GM19324 (cell line): Measurements from ENCODE around the gene MBOAT7.
"Not testable (repeated sequence)": the region's sequence is repeated elsewhere in the genome, so short reads cannot be mapped to it uniquely, and the experiment has no call there.

Experiments used
- ATAC-seq: cut with Tn5 transposase; IDR thresholded peaks from one replicate; pipeline ENCODE4 v1.9.1; 2021; ENCODE audit warnings: mild to moderate bottlenecking, moderate library complexity; ENCODE audit not compliant: unreplicated experiment, low FRiP score

MBOAT7 gene

DNA sequence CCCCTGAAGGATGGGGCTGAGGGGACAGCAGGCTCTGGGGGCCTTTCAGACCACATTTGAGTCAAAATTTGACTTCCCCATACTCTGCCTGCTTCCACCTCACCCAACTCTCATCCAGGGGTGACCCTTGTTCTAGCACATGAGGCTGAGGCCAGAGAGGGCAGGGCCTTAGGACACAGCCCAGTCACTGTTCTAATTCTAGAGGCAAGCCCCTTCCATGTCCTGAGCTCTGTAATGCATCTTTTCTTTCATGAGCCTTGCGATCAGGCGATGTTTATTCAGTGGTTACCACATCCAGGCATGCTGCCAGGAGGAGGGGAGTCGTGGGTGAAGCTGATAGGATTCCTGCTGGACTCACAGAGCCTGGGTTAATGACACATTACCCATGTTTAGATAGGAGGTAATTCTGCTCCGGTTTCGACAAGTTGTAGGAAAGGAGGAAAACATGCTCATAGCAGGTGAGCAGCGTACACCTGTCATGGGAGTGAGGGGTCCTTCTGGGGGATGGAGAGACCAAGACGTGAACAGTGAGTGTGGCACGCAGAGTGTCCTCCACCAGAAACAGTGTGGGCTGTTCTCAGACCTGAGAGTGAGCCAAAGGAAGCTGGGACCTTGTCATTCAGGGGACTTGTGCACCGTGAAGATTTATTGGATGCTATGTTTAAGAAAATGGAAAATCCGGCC lies 20.6 kb upstream of the MBOAT7 start:
- ATAC-seq = no peak

DNA sequence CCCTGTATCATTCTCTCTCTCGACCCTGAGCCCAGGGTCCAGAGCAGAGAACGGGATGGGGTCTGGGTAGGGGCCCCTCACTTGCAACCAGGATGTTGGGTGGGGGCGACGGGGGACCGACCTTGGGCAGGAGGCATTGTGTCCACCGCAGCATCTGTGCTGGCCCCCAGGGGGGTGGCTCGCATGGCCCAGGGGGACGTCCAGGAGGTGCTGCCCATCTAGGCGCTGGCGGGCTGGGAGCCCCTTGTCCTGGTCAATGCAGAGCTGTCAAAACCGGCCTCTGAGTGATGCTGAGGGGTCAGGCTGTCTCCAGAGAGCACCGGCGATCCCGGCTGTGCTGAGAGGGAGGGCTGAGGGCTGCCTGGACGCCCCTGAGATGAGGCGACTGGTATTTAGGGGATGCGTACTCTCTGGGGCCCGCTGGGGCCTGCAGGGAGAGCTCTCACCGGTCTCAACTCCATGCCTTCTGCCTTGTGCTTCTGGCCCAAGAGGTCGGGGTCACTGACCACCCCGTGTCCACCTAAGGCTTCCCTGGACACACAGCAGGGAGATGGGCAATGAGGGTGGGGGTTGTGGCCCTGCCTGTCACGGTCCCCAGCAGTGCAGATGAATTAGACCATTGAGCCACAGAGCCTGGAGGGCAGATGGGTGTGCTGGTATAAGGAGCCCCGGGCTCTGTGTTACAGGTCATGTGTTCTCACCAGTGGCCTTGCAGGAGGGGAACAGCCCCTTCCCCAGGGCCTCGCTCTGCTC lies 19.9 kb upstream of the MBOAT7 start:
- no peak for ATAC-seq

DNA sequence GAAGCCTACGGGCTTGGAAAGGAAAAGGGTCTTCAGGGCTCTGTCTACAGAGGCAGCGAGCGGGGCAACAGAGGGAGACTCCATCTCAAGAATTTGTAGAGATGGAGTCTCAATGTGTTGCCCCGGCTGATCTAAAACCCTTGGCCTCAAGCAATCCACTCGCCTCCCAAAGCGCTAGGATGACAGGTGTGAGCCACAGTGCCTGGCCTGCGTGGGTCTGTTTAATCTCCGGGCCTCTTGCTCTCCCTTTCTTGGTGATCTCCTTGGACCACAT lies 19.3 kb upstream of the MBOAT7 start:
- no peak for ATAC-seq

DNA sequence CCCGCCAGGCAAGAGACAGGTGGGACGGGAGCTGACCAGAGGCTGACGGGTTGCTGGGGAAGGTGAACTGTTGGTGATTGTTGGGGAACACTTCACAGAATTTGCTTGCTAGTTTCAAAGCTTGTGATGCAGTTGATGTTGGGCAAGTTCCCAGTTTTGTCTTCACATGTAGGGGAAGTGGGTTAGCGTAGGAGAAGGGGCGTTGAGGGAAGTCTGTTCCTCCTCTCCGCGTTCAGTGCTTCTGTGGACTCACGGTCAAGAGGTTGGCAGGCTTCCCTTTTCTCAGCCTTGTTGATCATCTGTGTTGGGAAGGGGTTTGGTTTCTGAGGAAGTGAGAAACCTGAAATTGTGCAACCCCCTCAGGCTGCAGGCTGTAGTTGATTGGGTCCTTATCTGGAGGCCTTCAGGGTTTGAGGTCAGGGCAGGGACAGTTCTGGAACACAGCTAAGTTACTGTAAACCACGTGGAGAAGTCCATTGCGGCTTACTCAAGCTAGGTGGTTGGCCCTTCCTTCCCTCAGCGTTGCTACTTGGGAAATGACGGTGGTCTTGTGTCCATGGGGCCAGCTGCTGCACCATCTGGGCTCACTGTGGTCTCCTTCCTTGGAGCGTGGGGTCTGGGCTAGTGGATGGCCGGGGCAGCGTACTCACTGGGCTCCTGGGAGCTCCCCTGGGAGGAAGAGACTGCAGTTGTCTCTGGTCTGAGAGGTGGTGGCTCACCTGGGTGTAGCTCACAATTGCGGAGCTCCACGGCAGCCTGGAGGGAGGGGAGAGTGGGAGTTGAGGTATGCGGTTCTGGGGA lies 18.8 kb upstream of the MBOAT7 start:
- ATAC-seq = peak; percentile 38

DNA sequence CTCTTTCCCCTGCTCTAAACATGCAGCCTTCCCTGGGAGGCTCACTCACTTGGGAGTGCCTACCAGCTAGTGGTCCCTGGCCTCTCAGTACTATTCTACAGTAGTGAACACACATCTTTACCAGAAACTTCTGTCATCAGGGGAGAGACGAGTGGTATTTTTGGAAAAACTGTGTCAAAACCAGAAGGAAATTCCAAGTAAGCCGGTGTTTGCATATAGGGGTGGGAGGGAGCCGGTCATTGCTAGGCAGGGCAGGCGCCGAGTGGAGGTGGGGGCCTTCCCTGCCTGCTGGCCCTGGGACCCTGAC lies 18.2 kb upstream of the MBOAT7 start:
- ATAC-seq = no peak

DNA sequence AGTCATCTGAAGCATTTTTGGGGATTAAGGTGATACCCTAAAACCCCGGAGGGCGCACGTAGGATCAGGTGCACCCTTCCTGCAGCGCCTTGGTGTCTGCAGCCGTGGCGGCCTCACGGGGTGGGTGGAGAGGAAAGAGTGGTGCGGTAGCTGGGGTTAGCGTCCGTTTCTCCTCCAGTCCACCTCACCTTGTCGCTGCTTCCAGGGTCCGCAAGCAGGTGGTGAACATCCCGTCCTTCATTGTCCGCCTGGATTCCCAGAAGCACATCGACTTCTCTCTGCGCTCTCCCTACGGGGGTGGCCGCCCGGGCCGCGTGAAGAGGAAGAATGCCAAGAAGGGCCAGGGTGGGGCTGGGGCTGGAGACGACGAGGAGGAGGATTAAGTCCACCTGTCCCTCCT lies 17.8 kb upstream of the MBOAT7 start:
- not testable (repeated sequence) for ATAC-seq

DNA sequence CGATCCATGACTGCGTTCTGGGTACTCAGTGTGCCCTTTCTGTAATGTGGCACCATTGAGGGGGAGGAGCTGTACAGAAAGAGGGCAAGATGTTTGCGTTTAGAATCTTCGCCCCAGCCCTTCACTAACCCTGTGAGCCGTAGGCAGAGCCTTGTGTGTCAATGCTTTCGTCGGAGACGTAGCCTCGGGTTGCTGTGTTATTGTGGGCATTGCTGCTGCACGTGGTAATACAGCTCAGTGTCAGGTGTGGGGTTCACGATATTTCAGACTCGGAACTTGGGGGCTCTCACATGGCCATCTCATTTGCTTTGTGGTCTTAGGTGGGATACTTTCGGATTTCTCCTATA lies 17.4 kb upstream of the MBOAT7 start:
- no peak for ATAC-seq

DNA sequence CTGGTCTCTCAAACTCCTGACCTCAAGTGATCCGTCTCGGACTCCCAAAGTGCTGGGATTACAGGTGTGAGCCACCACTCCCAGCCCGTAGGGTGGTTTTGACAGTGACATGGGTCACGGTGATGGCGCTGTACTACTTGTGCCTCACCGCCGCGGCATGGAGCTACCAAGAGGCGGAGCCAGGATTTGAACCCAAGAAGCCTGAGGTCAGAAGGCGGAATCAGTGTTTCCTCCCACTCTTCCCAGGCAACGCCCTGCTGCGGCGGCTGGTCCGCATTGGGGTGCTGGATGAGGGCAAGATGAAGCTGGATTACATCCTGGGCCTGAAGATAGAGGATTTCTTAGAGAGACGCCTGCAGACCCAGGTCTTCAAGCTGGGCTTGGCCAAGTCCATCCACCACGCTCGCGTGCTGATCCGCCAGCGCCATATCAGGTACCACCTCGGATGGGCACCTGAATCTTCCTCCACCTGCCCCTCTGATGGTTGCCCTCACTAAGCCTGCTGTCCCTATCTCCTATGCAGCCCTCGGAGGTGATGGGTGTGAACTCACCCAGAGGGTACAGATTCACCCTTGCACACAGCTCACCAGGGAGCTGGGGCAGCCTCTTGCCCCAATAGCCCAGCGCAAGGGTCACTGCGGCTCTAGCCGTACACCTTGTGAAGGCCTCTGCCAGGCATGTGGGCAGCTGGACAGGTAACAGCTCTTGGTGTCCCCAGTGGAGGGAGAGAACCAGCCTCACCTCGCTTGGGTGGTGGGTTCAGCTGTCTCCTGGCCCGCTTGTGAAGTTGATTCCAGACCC lies 16.9 kb upstream of the MBOAT7 start:
- ATAC-seq = no peak

DNA sequence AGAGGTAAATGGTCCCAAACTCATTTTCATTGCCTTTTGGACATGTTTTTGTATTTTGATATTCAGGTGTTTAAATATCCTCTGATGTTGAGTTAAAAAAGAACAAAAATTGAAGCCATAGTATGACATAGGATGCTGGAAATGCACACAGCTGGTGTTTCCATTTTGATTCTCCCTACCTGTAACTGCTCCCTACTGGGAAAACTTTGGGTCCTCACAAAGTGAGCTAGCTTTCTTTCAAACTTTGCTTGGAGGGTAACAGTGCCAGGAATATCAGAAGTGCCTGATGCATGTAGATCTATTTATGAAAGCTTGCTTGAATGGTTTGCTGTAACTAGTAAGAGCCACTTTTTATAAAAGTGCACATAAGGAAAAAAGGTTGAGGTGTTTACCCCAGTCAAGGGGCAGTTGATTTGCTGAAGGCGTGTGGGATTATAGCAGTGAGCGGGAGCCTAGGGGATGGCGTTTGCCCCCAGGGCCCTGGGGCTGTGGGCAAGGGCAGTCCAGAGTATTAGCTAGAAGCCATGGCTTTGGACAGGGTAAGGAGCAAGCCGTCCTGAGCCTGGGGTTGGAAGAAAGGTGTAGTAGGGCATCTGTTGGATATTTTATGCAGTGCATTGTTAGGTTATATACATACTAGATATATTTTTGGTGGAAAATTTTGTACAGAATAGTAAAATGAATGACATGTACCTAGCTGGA lies 15.5 kb upstream of the MBOAT7 start:
- no peak for ATAC-seq

DNA sequence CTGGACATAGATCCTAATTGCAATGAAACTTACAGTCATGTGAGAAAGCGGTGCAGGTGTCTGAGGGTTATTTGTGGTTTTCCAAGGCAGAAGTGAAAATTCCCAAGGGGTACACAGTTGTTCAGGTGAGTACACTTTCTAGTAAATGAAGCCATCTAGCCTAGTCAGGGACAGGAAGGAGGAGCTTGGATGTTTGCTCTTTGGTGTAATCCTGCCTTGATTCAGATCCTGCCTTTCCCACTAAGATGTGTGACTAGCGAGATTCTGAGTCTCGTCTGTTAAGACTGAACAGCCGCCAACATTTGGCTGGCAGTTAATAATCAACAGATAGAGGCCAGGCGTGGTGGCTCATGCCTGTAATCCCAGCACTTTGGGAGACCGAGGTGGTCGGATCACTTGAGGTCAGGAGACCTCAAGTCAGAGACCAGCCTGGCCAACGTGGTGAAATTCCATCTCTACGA lies 13.8 kb upstream of the MBOAT7 start:
- ATAC-seq = no peak

DNA sequence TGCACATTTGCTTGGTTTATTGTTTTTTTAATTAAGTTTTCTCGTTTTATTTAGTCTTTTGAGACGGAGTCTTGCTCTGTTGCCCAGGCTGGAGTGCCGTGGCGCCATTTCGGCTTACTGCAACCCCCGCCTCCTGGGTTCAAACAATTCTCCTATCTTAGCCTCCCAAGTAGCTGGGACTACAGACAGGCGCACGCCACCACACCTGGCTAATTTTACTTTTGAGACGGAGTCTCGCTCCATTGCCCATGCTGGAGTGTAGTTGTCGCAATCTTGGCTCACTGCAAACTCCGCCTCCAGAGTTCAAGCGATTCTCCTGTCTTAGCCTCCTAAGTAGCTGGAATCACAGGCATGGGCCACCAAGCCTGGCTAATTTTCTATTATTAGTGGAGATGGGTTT lies 12.6 kb upstream of the MBOAT7 start:
- ATAC-seq = no peak

DNA sequence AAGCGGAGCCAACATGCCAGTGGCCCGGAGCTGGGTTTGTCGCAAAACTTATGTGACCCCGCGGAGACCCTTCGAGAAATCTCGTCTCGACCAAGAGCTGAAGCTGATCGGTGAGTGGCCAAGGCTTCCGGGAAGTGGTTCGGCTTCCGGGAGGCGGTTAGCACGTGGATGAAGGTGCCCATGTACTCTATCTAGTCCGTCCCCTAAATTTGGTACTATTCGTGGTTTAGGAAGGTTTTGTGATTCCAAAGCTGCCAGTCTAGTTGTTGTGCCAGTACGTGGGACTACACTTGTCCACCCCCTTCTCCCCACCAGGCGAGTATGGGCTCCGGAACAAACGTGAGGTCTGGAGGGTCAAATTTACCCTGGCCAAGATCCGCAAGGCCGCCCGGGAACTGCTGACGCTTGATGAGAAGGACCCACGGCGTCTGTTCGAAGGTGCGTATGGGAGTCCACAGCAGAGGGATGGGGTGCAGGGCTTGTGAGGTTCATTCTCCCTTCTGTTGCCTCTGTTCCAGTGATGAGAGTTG lies 11.9 kb upstream of the MBOAT7 start:
- ATAC-seq = peak; percentile 0

DNA sequence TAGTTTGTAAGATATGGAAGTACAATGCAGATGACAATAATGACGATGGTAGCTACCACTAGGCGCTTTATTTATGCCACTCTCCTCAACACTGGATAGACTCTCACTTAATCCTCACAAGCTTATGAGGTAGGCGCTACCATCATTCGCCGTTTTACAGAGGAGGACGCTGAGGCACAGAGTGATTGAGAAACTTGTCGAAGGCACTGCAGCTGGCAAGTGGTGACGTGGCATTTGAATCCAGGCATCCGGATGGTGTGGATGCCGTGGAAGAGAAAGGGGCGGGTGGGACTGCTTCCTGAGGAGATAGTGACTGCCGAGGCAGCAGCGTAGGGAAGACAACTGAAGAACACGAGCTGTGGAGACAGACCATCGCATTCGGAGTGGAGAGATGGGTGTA lies 10.0 kb upstream of the MBOAT7 start:
- no peak for ATAC-seq

DNA sequence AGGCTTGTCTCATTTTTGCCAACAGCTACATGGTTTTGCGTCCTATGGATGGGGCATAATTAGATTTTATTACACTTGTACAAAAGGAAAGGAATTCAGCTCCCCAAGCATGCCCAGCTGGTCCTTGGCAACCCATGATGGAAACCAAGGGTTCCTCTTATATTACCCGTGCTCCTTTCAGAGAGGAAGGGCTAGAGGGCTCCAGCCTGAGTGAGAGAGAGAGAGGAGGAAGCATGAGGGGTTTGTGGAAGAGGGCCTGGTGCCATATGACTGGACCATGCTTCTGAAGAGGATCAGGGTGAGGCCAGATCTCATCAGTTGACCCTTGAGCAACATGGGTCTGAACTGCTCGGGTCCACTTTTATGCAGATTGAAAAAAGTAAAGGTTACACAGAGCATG lies 7.7 kb upstream of the MBOAT7 start:
- ATAC-seq = no peak

DNA sequence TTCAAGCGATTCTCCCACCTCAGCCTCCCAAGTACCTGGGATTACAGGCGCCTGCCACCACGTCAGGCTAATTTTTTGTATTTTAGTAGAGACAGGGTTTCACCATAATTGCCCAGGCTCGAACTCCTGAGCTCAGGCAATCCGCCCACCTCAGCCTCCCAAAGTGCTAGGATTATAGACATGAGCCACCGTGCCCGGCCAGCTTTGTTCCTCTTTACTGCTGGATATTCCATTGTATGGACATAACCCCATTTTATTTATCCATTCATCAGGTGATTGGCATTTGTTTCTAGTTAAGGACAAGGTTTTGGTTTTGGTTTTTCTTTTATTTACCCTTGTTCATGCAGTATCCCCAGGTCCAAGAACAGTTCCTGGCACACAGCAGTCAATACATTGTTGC lies 7.2 kb upstream of the MBOAT7 start:
- ATAC-seq = no peak

DNA sequence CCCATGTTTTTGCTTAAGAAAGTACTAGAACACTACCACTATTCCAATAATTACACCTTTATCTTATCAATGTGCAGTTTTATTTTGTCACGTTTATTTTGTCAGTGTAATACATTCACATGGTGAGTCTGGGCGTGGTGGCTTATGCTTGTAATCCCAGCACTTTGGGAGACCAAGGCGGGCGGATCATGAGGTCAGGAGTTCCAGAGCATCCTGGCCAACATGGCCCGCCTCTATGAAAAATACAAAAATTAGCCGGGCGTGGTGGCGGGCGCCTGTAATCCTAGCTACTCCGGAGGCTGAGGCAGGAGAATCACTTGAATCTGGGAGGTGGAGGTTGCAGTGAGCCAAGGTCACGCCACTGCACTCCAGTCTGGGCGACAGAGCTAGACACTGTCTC lies 5.1 kb upstream of the MBOAT7 start:
- not testable (repeated sequence) for ATAC-seq

DNA sequence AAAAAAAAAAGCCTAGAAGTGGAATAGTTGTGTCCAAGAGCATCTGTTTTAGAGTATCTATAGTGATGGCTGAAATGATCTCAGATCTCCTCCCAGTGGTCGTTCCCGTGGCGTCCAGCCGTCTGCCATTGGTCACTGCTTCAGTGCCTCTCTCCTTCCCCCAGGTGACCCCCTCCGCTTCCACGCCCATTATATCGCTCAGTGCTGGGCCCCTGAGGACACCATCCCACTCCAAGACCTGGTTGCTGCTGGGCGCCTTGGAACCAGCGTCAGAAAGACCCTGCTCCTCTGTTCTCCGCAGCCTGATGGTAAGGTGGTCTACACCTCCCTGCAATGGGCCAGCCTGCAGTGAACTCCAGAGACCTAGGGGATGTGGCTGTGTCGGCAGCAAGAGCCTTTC lies 3.6 kb upstream of the MBOAT7 start:
- ATAC-seq = no peak

DNA sequence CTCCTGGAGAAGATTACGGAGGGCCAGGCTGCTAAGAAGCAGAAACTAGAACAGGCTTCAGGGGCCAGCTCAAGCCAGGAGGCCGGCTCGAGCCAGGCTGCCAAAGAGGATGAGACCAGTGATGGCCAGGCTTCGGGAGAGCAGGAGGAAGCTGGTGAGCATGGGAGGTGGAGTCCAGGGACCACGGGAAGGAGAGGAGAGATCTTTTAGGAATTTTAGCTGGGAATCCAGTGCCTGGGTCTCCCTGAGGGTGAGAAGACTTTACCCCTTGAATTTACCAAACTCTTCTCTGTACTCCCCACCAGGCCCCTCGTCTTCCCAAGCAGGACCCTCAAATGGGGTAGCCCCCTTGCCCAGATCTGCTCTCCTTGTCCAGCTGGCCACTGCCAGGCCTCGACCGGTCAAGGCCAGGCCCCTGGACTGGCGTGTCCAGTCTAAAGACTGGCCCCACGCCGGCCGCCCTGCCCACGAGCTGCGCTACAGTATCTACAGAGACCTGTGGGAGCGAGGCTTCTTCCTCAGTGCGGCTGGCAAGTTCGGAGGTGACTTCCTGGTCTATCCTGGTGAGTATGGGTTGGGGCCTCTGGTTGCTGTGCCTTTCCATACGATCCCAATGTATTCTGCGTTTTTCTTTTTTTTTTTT lies 2.6 kb upstream of the MBOAT7 start:
- no peak for ATAC-seq

DNA sequence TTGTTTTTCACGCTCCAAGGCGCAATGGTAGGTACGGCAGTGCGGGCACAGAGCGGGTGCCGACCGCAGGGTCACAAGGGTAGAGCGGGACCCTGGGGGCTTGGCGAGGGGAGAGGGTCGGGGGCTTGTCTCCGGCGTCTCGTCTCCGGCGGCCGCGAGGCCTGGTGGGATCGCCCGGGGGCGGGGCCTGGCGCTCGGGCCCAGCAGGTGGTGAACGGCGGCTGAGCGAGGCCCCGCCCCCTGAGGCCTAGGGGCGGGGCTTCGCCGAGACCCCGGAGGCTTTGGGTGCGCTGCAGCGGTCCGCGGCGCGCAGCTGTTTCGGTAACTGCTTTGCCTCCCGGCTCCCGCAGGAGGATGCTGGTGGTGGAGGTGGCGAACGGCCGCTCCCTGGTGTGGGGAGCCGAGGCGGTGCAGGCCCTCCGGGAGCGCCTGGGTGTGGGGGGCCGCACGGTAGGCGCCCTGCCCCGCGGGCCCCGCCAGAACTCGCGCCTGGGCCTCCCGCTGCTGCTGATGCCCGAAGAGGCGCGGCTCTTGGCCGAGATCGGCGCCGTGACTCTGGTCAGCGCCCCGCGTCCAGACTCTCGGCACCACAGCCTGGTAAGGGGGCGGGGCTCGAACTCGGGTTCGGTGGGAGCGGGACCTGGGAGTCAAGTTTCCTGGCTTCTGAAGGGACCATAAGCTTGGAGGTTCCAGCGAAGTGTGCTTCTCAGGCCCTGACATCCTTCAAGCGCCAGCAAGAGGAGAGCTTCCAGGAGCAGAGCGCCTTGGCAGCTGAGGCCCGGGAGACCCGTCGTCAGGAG lies 1.8 kb upstream of the MBOAT7 start, which contains the start of gene TSEN34:
TSS of gene TSEN34 (plus strand) at position 298 of the 800 bp plus-strand sequence. CDS start at position 355, 57 bp downstream.
- peak; percentile 24 for ATAC-seq
